GM23338 (cell line): ENCODE data around the gene AK2. TPM values are rescaled to one million over a fixed set of nuclear protein-coding genes. Genes with fewer than 3 reads are reported as not detected.

Source experiments
- ATAC-seq: fragments of 200-7000 bp; cut with Tn5 transposase; 3 replicates; pipeline ENCODE4 v1.9.1; 2020
- DNase-seq: peaks from one replicate; pipeline ENCODE4 v3.0.0-alpha.2; 2015; ENCODE audit warnings: low spot score
- H2AFZ ChIP-seq: fragments of 200-600 bp; sonication (generic); 2 replicates; pipeline ENCODE4 v1.8.0; 2016; ENCODE audit warnings: antibody characterized with exemption, mild to moderate bottlenecking, moderate library complexity
- H3F3A ChIP-seq: fragments of 200-600 bp; sonication (generic); replicated peaks from 2 replicates; pipeline ENCODE4 v1.8.0; 2017; ENCODE audit warnings: antibody characterized with exemption, mixed run types, low read depth
- H3K27ac ChIP-seq: fragments of 200-600 bp; sonication (generic); 2 replicates; pipeline ENCODE4 v1.6.1; 2016; ENCODE audit warnings: low read depth
- H3K27me3 ChIP-seq: fragments of 200-600 bp; sonication (generic); 2 replicates; pipeline ENCODE4 v1.8.0; 2016; ENCODE audit warnings: mild to moderate bottlenecking, mixed run types, moderate library complexity; ENCODE audit not compliant: insufficient read depth
- H3K36me3 ChIP-seq: fragments of 200-600 bp; sonication (generic); 2 replicates; pipeline ENCODE4 v1.8.0; 2016; ENCODE audit warnings: mild to moderate bottlenecking; ENCODE audit not compliant: insufficient read depth
- H3K4me1 ChIP-seq: fragments of 200-600 bp; sonication (generic); 2 replicates; pipeline ENCODE4 v1.8.0; 2016; ENCODE audit warnings: mild to moderate bottlenecking, moderate library complexity; ENCODE audit not compliant: insufficient read depth
- H3K4me2 ChIP-seq: fragments of 200-600 bp; sonication (generic); 2 replicates; pipeline ENCODE4 v1.7.1; 2017; ENCODE audit warnings: mixed run types
- H3K4me3 ChIP-seq: fragments of 200-600 bp; sonication (generic); 2 replicates; pipeline ENCODE4 v1.6.1; 2016; ENCODE audit warnings: mixed run types
- H3K79me2 ChIP-seq: fragments of 200-600 bp; sonication (generic); replicated peaks from 2 replicates; pipeline ENCODE4 v1.8.0; 2017; ENCODE audit warnings: mild to moderate bottlenecking; ENCODE audit not compliant: insufficient read depth
- H3K9me2 ChIP-seq: fragments of 200-600 bp; sonication (generic); 2 replicates; pipeline ENCODE4 v1.8.0; 2017; ENCODE audit not compliant: insufficient read depth
- H4K20me1 ChIP-seq: fragments of 200-600 bp; sonication (generic); replicated peaks from 2 replicates; pipeline ENCODE4 v1.8.0; 2017; ENCODE audit warnings: mild to moderate bottlenecking; ENCODE audit not compliant: insufficient read depth
- H3K27ac Mint-ChIP-seq: 2 replicates; pipeline ENCODE4 v1.8.0; 2020; ENCODE audit warnings: inconsistent platforms, mild to moderate bottlenecking, moderate library complexity, mixed read lengths
- H3K27me3 Mint-ChIP-seq: 3 replicates; pipeline ENCODE4 v1.8.0; 2022; ENCODE audit warnings: low read depth, mild to moderate bottlenecking, moderate library complexity, mixed read lengths, inconsistent platforms; ENCODE audit not compliant: insufficient read depth, poor library complexity
- H3K36me3 Mint-ChIP-seq: 3 replicates; pipeline ENCODE4 v1.8.0; 2021; ENCODE audit warnings: low read depth, mild to moderate bottlenecking, inconsistent platforms, moderate library complexity, mixed read lengths
- H3K4me1 Mint-ChIP-seq: 3 replicates; pipeline ENCODE4 v1.8.0; 2020; ENCODE audit warnings: mild to moderate bottlenecking, inconsistent platforms, mixed read lengths
- H3K4me3 Mint-ChIP-seq: 3 replicates; pipeline ENCODE4 v1.8.0; 2021; ENCODE audit warnings: moderate library complexity, mild to moderate bottlenecking, inconsistent platforms, mixed read lengths
- H3K9me3 Mint-ChIP-seq: 3 replicates; pipeline ENCODE4 v1.8.0; 2020; ENCODE audit warnings: moderate library complexity, mild to moderate bottlenecking, inconsistent platforms, mixed read lengths
- CREB1 ChIP-seq: fragments of 250-450 bp; sonication (Bioruptor Pico); IDR thresholded peaks from 2 replicates; pipeline ENCODE4 v1.5.0; 2020; ENCODE audit warnings: low read depth, mild to moderate bottlenecking, moderate library complexity
- EZH2 ChIP-seq: fragments of 200-600 bp; sonication (generic); IDR thresholded peaks from one replicate; pipeline ENCODE4 v1.8.0; 2017; ENCODE audit warnings: antibody characterized with exemption, mild to moderate bottlenecking, low read depth; ENCODE audit not compliant: unreplicated experiment
- EZH2phosphoT487 ChIP-seq: fragments of 200-600 bp; sonication (generic); IDR thresholded peaks from one replicate; pipeline ENCODE4 v1.8.1; 2018; ENCODE audit warnings: antibody characterized with exemption; ENCODE audit not compliant: unreplicated experiment
- JUNB ChIP-seq: IDR thresholded peaks from one replicate; pipeline ENCODE4 v1.6.1; 2016; ENCODE audit warnings: antibody characterized with exemption; ENCODE audit not compliant: unreplicated experiment
- NANOG ChIP-seq: IDR thresholded peaks from 2 replicates; pipeline ENCODE4 v1.6.1; 2016; ENCODE audit warnings: antibody characterized with exemption, borderline replicate concordance
- POLR2AphosphoS5 ChIP-seq: IDR thresholded peaks from 2 replicates; pipeline ENCODE4 v1.6.1; 2016; ENCODE audit warnings: antibody characterized with exemption, low read depth
- STAT1 ChIP-seq: IDR thresholded peaks from one replicate; pipeline ENCODE4 v1.6.1; 2016; ENCODE audit warnings: antibody characterized with exemption; ENCODE audit not compliant: unreplicated experiment
- ZNF114 ChIP-seq: fragments of 250-450 bp; sonication (Bioruptor Pico); IDR thresholded peaks from 2 replicates; pipeline ENCODE4 v1.5.0; 2020; ENCODE audit warnings: mild to moderate bottlenecking, moderate library complexity
- ZNF331 ChIP-seq: fragments of 250-450 bp; sonication (Bioruptor Pico); IDR thresholded peaks from 2 replicates; pipeline ENCODE4 v1.5.0; 2020; ENCODE audit warnings: low read depth, mild to moderate bottlenecking, moderate library complexity
- polyA plus RNA-seq: library from polyadenylated mRNA; unstranded; fragments of >200 nt; fragmentation: Nextera tagmentation; extraction: Ambion mirVana; gene quantifications from 2 replicates; pipeline ENCODE4 v1.2.1, GENCODE V29; 2016
- total RNA-seq: library from RNA; depleted of rRNA; stranded (reverse); fragments of >200 nt; shearing (Covaris generic); gene quantifications from 2 replicates; pipeline ENCODE4 v1.2.3, GENCODE V29; 2014
- TF ChIP-seq, protein P1 (sequence below), 2 experiments: fragments of 200-600 bp in 1 of 2; sonication (generic) in 1 of 2; conservative IDR thresholded peaks; 2 replicates each; pipeline versions ENCODE4 v1.5.1 to v1.6.1; 2016 to 2017; ENCODE audit warnings: antibody characterized with exemption in 2 of 2, low read depth in 2 of 2, mild to moderate bottlenecking in 2 of 2, moderate library complexity in 1 of 2
- TF ChIP-seq, protein P2 (sequence below): IDR thresholded peaks from one replicate; pipeline ENCODE4 v1.6.1; 2018; ENCODE audit warnings: antibody characterized with exemption; ENCODE audit not compliant: unreplicated experiment
- TF ChIP-seq, protein P3 (sequence below): IDR thresholded peaks from 2 replicates; pipeline ENCODE4 v1.6.1; 2016; ENCODE audit warnings: antibody characterized with exemption
- TF ChIP-seq, protein P4 (sequence below): fragments of 250-450 bp; sonication (Bioruptor Pico); IDR thresholded peaks from 2 replicates; pipeline ENCODE4 v1.5.0; 2020; ENCODE audit warnings: mild to moderate bottlenecking, moderate library complexity

AK2 gene
- total and polyA plus RNA-seq, 2 experiments from 2014 or later, result 125 to 142 TPM

DNA sequence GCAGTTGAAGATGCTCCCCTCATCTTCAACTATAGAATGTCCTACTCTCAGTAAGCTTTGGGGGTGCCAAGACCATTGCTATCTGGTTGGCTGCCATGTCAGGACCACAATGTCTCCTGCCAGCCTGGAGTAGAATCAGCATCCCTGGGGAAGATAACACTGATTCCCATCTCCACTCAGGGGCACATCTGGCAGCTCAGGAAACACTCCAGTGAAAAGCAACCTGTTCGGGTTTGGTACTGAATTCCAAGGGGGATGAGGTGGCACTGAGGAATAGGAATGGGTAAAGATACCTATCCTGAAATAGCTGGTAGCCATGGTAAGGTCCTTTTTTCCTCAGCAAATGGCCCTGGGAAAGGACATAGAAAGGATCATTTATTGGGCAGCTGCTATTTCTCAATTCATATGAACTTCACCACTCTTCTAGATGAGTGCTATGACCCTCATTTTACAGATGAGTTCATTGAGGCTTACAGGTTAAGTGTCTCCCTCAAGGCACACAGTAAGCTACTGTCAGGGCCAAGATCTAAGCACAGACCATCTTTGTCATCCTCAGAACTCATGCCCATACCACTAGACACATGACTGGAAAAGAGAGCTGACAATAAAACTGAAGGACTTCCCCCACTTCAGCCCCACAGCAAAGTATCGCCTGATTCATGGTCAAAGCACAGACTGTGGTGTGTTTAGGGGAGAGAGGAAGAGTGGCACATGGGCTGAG, 31.4 kb downstream of the AK2 start:
- DNase-seq, result no peak
- Mint-ChIP-seq H3K27me3 (no peaks in the 10 kb centered on the region), H3K9me3 (no peaks in the 10 kb centered on the region), H3K36me3 (peaks cover 20% of the 10 kb centered on the region), H3K4me1 (peaks cover 40% of the 10 kb centered on the region), H3K4me3 (no peak overlapping the region), H3K27ac (no peak overlapping the region)
- Histone ChIP-seq H3K79me2 (no peaks in the 10 kb centered on the region), H3F3A (no peaks in the 10 kb centered on the region; the same call in 1 of the 2 replicates), H3K9me2 (no peaks in the 10 kb centered on the region; the same call in 1 of the 2 replicates), H3K4me3 (no peak overlapping the region), H3K27ac (no peak overlapping the region), H2AFZ (no peak overlapping the region), H3K4me2 (no peak overlapping the region), H4K20me1 (peaks cover 24% of the 10 kb centered on the region; the same call in 1 of the 2 replicates), H3K27me3 (no peaks in the 10 kb centered on the region), H3K36me3 (peaks cover 15% of the 10 kb centered on the region), H3K4me1 (peaks cover 9% of the 10 kb centered on the region)
- no peak for TF ChIP-seq CREB1
- TF ChIP-seq, protein P1, sequence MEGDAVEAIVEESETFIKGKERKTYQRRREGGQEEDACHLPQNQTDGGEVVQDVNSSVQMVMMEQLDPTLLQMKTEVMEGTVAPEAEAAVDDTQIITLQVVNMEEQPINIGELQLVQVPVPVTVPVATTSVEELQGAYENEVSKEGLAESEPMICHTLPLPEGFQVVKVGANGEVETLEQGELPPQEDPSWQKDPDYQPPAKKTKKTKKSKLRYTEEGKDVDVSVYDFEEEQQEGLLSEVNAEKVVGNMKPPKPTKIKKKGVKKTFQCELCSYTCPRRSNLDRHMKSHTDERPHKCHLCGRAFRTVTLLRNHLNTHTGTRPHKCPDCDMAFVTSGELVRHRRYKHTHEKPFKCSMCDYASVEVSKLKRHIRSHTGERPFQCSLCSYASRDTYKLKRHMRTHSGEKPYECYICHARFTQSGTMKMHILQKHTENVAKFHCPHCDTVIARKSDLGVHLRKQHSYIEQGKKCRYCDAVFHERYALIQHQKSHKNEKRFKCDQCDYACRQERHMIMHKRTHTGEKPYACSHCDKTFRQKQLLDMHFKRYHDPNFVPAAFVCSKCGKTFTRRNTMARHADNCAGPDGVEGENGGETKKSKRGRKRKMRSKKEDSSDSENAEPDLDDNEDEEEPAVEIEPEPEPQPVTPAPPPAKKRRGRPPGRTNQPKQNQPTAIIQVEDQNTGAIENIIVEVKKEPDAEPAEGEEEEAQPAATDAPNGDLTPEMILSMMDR (conservative IDR thresholded peaks at IDR 0.05; ENCODE audit: low read depth in 2 of 2), result no peak
- TF ChIP-seq, protein P2, sequence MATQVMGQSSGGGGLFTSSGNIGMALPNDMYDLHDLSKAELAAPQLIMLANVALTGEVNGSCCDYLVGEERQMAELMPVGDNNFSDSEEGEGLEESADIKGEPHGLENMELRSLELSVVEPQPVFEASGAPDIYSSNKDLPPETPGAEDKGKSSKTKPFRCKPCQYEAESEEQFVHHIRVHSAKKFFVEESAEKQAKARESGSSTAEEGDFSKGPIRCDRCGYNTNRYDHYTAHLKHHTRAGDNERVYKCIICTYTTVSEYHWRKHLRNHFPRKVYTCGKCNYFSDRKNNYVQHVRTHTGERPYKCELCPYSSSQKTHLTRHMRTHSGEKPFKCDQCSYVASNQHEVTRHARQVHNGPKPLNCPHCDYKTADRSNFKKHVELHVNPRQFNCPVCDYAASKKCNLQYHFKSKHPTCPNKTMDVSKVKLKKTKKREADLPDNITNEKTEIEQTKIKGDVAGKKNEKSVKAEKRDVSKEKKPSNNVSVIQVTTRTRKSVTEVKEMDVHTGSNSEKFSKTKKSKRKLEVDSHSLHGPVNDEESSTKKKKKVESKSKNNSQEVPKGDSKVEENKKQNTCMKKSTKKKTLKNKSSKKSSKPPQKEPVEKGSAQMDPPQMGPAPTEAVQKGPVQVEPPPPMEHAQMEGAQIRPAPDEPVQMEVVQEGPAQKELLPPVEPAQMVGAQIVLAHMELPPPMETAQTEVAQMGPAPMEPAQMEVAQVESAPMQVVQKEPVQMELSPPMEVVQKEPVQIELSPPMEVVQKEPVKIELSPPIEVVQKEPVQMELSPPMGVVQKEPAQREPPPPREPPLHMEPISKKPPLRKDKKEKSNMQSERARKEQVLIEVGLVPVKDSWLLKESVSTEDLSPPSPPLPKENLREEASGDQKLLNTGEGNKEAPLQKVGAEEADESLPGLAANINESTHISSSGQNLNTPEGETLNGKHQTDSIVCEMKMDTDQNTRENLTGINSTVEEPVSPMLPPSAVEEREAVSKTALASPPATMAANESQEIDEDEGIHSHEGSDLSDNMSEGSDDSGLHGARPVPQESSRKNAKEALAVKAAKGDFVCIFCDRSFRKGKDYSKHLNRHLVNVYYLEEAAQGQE, result no peak
- no peak for TF ChIP-seq NANOG
- TF ChIP-seq EZH2, result no peak
- TF ChIP-seq ZNF331, result no peak
- TF ChIP-seq POLR2AphosphoS5, result no peak
- no peak for TF ChIP-seq STAT1
- TF ChIP-seq EZH2phosphoT487, result no peak
- no peak for TF ChIP-seq ZNF114 (CRISPR knock-in tag)
- no peak for TF ChIP-seq JUNB
- TF ChIP-seq, protein P3, sequence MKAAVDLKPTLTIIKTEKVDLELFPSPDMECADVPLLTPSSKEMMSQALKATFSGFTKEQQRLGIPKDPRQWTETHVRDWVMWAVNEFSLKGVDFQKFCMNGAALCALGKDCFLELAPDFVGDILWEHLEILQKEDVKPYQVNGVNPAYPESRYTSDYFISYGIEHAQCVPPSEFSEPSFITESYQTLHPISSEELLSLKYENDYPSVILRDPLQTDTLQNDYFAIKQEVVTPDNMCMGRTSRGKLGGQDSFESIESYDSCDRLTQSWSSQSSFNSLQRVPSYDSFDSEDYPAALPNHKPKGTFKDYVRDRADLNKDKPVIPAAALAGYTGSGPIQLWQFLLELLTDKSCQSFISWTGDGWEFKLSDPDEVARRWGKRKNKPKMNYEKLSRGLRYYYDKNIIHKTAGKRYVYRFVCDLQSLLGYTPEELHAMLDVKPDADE, result no peak
- TF ChIP-seq, protein P4, sequence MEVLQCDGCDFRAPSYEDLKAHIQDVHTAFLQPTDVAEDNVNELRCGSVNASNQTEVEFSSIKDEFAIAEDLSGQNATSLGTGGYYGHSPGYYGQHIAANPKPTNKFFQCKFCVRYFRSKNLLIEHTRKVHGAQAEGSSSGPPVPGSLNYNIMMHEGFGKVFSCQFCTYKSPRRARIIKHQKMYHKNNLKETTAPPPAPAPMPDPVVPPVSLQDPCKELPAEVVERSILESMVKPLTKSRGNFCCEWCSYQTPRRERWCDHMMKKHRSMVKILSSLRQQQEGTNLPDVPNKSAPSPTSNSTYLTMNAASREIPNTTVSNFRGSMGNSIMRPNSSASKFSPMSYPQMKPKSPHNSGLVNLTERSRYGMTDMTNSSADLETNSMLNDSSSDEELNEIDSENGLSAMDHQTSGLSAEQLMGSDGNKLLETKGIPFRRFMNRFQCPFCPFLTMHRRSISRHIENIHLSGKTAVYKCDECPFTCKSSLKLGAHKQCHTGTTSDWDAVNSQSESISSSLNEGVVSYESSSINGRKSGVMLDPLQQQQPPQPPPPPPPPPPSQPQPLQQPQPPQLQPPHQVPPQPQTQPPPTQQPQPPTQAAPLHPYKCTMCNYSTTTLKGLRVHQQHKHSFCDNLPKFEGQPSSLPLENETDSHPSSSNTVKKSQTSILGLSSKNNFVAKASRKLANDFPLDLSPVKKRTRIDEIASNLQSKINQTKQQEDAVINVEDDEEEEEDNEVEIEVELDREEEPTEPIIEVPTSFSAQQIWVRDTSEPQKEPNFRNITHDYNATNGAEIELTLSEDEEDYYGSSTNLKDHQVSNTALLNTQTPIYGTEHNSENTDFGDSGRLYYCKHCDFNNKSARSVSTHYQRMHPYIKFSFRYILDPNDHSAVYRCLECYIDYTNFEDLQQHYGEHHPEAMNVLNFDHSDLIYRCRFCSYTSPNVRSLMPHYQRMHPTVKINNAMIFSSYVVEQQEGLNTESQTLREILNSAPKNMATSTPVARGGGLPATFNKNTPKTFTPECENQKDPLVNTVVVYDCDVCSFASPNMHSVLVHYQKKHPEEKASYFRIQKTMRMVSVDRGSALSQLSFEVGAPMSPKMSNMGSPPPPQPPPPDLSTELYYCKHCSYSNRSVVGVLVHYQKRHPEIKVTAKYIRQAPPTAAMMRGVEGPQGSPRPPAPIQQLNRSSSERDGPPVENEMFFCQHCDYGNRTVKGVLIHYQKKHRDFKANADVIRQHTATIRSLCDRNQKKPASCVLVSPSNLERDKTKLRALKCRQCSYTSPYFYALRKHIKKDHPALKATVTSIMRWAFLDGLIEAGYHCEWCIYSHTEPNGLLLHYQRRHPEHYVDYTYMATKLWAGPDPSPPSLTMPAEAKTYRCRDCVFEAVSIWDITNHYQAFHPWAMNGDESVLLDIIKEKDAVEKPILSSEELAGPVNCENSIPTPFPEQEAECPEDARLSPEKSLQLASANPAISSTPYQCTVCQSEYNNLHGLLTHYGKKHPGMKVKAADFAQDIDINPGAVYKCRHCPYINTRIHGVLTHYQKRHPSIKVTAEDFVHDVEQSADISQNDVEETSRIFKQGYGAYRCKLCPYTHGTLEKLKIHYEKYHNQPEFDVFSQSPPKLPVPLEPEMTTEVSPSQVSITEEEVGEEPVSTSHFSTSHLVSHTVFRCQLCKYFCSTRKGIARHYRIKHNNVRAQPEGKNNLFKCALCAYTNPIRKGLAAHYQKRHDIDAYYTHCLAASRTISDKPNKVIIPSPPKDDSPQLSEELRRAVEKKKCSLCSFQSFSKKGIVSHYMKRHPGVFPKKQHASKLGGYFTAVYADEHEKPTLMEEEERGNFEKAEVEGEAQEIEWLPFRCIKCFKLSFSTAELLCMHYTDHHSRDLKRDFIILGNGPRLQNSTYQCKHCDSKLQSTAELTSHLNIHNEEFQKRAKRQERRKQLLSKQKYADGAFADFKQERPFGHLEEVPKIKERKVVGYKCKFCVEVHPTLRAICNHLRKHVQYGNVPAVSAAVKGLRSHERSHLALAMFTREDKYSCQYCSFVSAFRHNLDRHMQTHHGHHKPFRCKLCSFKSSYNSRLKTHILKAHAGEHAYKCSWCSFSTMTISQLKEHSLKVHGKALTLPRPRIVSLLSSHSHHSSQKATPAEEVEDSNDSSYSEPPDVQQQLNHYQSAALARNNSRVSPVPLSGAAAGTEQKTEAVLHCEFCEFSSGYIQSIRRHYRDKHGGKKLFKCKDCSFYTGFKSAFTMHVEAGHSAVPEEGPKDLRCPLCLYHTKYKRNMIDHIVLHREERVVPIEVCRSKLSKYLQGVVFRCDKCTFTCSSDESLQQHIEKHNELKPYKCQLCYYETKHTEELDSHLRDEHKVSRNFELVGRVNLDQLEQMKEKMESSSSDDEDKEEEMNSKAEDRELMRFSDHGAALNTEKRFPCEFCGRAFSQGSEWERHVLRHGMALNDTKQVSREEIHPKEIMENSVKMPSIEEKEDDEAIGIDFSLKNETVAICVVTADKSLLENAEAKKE (CRISPR knock-in tag), result no peak
- no peak for ATAC-seq
